Liver (tissue), 9 donors: ENCODE measurements around the gene NANOS1. TPM values are rescaled to one million over a fixed set of nuclear protein-coding genes. Genes with fewer than 3 reads are reported as not detected.

Experiments
- DNase-seq: peaks from one replicate; pipeline ENCODE4 v3.0.0-alpha.2; 2017; ENCODE audit warnings: low spot score
- H3K27ac ChIP-seq, 2 donors: one replicate each; pipeline ENCODE4 v1.7.0; 2013; ENCODE audit warnings: inconsistent platforms in 2 of 2, low read length in 2 of 2, control low read depth in 1 of 2, low read depth in 1 of 2, mild to moderate bottlenecking in 1 of 2
- H3K27me3 ChIP-seq, 4 donors: one replicate each; pipeline versions ENCODE4 v1.6.1 to v1.7.0; 2013; ENCODE audit warnings: low read length in 3 of 4, inconsistent platforms in 1 of 4, mild to moderate bottlenecking in 1 of 4, moderate library complexity in 1 of 4; ENCODE audit not compliant: control insufficient read depth in 4 of 4, insufficient read depth in 4 of 4
- H3K36me3 ChIP-seq, 4 donors: one replicate each; pipeline versions ENCODE4 v1.6.1 to v1.7.0; 2013; ENCODE audit warnings: low read length in 3 of 4, mild to moderate bottlenecking in 3 of 4, low read depth in 1 of 4, moderate library complexity in 1 of 4; ENCODE audit not compliant: control insufficient read depth in 4 of 4, insufficient read depth in 3 of 4
- H3K4me1 ChIP-seq, 4 donors: one replicate each; pipeline versions ENCODE4 v1.6.1 to v1.7.0; 2013; ENCODE audit warnings: low read length in 3 of 4, mild to moderate bottlenecking in 3 of 4, moderate library complexity in 1 of 4; ENCODE audit not compliant: control insufficient read depth in 4 of 4, insufficient read depth in 4 of 4
- H3K4me3 ChIP-seq, 3 donors: one replicate each; pipeline versions ENCODE4 v1.6.1 to v1.7.0; 2013; ENCODE audit warnings: low read length in 3 of 3, control low read depth in 1 of 3, low read depth in 1 of 3, mild to moderate bottlenecking in 1 of 3
- H3K9ac ChIP-seq, 2 donors: one replicate each; pipeline ENCODE4 v1.7.0; 2013; ENCODE audit warnings: low read length in 2 of 2, mild to moderate bottlenecking in 2 of 2, moderate library complexity in 2 of 2, control low read depth in 1 of 2, low read depth in 1 of 2
- H3K9me3 ChIP-seq, 4 donors: one replicate each; pipeline versions ENCODE4 v1.6.1 to v1.7.0; 2013; ENCODE audit warnings: low read length in 3 of 4; ENCODE audit not compliant: control insufficient read depth in 4 of 4
- EGR1 ChIP-seq, 2 donors: IDR thresholded peaks; 2 replicates each; pipeline ENCODE4 v1.6.1; 2016 to 2018; ENCODE audit warnings: antibody characterized with exemption in 2 of 2, low read depth in 2 of 2
- FOXA1 ChIP-seq: IDR thresholded peaks from 2 replicates; pipeline ENCODE4 v1.6.1; 2016; ENCODE audit warnings: antibody characterized with exemption
- FOXA2 ChIP-seq: IDR thresholded peaks from 2 replicates; pipeline ENCODE4 v1.6.1; 2016; ENCODE audit warnings: antibody characterized with exemption
- GABPA ChIP-seq, 2 donors: IDR thresholded peaks in 1 of 2; conservative IDR thresholded peaks in 1 of 2; 2 replicates each; pipeline ENCODE4 v1.6.1; 2016; ENCODE audit warnings: antibody characterized with exemption in 2 of 2, mild to moderate bottlenecking in 1 of 2, moderate library complexity in 1 of 2
- HNF4G ChIP-seq: IDR thresholded peaks from 2 replicates; pipeline ENCODE4 v1.6.1; 2016; ENCODE audit warnings: antibody characterized with exemption
- JUND ChIP-seq, 2 donors: IDR thresholded peaks; 2 replicates each; pipeline ENCODE4 v1.6.1; 2016; ENCODE audit warnings: antibody characterized with exemption in 2 of 2
- RAD21 ChIP-seq, 2 donors: IDR thresholded peaks; 2 replicates each; pipeline ENCODE4 v1.6.1; 2016; ENCODE audit warnings: antibody characterized with exemption in 2 of 2, mild to moderate bottlenecking in 2 of 2
- RXRA ChIP-seq, 2 donors: IDR thresholded peaks; 2 replicates each; pipeline ENCODE4 v1.6.1; 2017 to 2018; ENCODE audit warnings: antibody characterized with exemption in 2 of 2, mild to moderate bottlenecking in 1 of 2
- SP1 ChIP-seq: IDR thresholded peaks from 2 replicates; pipeline ENCODE4 v1.6.1; 2018; ENCODE audit warnings: antibody characterized with exemption, mild to moderate bottlenecking
- TAF1 ChIP-seq: conservative IDR thresholded peaks from 2 replicates; pipeline ENCODE4 v1.6.1; 2016; ENCODE audit warnings: antibody characterized with exemption, mild to moderate bottlenecking
- YY1 ChIP-seq: IDR thresholded peaks from 2 replicates; pipeline ENCODE4 v1.6.1; 2016; ENCODE audit warnings: antibody characterized with exemption, mild to moderate bottlenecking
- whole genome bisulfite sequencing: extraction: QIAGEN DNeasy Blood & Tissue Kit; methylation state at CpG from one replicate; pipeline ENCODE4 v1.1.7; 2013; 5-methylcytosine and 5-hydroxymethylcytosine counted together
- polyA plus RNA-seq, 2 donors: library from polyadenylated mRNA; stranded (reverse) in 1 of 2; unstranded in 1 of 2; fragments of 200-250 nt in 1 of 2; fragments of >200 nt in 1 of 2; fragmentation: Nextera tagmentation in 1 of 2; extraction: Ambion mirVana in 1 of 2; gene quantifications; one replicate each; pipeline versions ENCODE4 v1.2.1 to v1.2.3, GENCODE V29; 2013 to 2015
- total RNA-seq, 2 donors: library from RNA; depleted of rRNA; stranded (reverse); fragments of >200 nt; gene quantifications; one replicate each; pipeline ENCODE4 v1.2.3, GENCODE V29; 2014
- TF ChIP-seq, protein P1 (sequence below): IDR thresholded peaks from 2 replicates; pipeline ENCODE4 v1.6.1; 2016; ENCODE audit warnings: antibody characterized with exemption
- TF ChIP-seq, protein P2 (sequence below): IDR thresholded peaks from 2 replicates; pipeline ENCODE4 v1.6.1; 2016; ENCODE audit warnings: antibody characterized with exemption, mild to moderate bottlenecking
- TF ChIP-seq, protein P3 (sequence below): fragments of 150-350 bp; IDR thresholded peaks from 2 replicates; pipeline ENCODE4 v1.5.1; 2017; ENCODE audit warnings: improper control_type of control experiment, low read depth, low read length; ENCODE audit not compliant: missing input control
- TF ChIP-seq, protein P4 (sequence below): IDR thresholded peaks from 2 replicates; pipeline ENCODE4 v1.6.1; 2016; ENCODE audit warnings: antibody characterized with exemption
- TF ChIP-seq, protein P5 (sequence below): IDR thresholded peaks from 2 replicates; pipeline ENCODE4 v1.6.1; 2016; ENCODE audit warnings: antibody characterized with exemption
- donor health status: healthy.
- donor health status: healthy.
- donor health status: healthy.
- donor health status: healthy.
- donor health status: healthy.

NANOS1 gene
- total and polyA plus RNA-seq, 4 donors: 0.07 to 1.1 (median 0.10) TPM

DNA sequence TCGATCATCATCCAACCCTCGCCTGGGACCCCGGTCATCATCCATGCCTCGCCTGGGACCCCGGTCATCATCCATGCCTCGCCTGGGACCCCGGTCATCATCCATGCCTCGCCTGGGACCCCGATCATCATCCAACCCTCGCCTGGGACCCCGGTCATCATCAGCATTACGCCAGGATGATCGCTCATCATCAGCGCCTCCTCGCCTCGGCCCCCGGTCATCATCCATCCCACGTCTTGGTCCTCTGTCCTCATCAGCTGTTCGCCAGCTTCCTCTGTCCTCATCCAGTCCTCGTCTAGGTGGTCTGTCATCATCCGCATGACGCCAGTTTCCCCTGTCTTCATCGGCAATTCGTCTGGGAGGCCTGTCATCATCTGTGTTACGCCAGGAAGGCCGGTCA is 12.7 kb downstream of the NANOS1 start:
- DNase-seq: no peak
- no peak for TF ChIP-seq SP1
- TF ChIP-seq, protein P1, sequence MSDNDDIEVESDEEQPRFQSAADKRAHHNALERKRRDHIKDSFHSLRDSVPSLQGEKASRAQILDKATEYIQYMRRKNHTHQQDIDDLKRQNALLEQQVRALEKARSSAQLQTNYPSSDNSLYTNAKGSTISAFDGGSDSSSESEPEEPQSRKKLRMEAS: no peak
- TF ChIP-seq RAD21 (IDR thresholded peaks at IDR 0.05): no peak
- TF ChIP-seq EGR1 (IDR thresholded peaks at IDR 0.05; ENCODE audit: low read depth in 2 of 2): no peak
- no peak for TF ChIP-seq GABPA (IDR thresholded peaks at IDR 0.05 in 1 of 2, conservative IDR thresholded peaks at IDR 0.05 in 1 of 2)
- no peak for TF ChIP-seq FOXA1
- Histone ChIP-seq H3K36me3 (peaks cover 33 to 75% (median 65%) of the 10 kb centered on the region in 4 donors), H3K27me3 (no peaks in the 10 kb centered on the region), H3K27ac (no peak overlapping the region), H3K4me1 (no peaks in the 10 kb centered on the region), H3K9ac (no peak overlapping the region), H3K9me3 (no peaks in the 10 kb centered on the region), H3K4me3 (no peak overlapping the region)
- WGBS: 97% methylated on average over 26 of the region's 26 CpGs

DNA sequence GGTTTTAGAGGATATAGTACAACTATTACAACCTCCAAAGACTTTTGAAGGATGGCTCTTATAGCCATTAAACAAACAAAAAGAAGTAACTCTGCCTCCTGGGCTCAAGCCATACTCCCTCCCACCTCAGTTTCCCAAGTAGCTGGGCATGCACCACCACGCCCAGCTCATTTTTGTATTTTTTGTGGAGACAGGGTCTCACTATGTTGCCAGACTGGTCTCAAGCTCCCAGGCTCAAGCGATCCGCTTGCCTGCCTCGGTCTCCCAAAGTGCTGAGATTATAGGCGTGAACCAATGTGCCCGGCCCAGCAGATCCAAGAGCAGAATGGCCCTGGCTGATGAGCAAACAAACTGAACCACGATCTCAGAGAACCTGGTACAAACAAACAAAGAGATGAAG is 16.0 kb downstream of the NANOS1 start:
- Histone ChIP-seq H3K4me1 (peaks cover 0 to 3% (median 2%) of the 10 kb centered on the region in 4 donors), H3K27ac (no peak overlapping the region), H3K4me3 (no peak overlapping the region), H3K27me3 (no peaks in the 10 kb centered on the region), H3K36me3 (peaks cover 29 to 78% (median 68%) of the 10 kb centered on the region in 4 donors), H3K9me3 (no peaks in the 10 kb centered on the region), H3K9ac (no peak overlapping the region)
- TF ChIP-seq GABPA (IDR thresholded peaks at IDR 0.05 in 1 of 2, conservative IDR thresholded peaks at IDR 0.05 in 1 of 2): no peak
- no peak for TF ChIP-seq JUND (IDR thresholded peaks at IDR 0.05)
- TF ChIP-seq RAD21 (IDR thresholded peaks at IDR 0.05): no peak
- DNase-seq: no peak
- WGBS: 89% methylated on average over 7 of the region's 7 CpGs

DNA sequence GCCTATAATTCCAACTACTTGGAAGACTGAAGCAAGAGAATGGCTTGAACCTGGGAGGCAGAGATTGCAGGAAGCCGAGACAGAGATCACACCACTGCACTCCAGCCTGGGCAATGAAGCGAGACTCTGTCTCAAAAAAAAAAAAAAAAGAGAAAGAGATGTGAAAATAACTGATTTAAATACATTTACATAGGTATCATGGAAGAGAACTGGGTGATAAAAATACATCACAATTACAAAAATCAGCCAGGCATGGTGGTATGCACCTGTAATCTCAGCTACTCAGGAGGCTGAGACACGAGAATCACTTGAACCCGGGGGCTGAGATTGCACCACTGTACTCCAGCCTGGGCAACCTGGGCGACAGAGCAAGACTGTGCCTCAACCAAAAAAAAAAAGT is 19.8 kb downstream of the NANOS1 start:
- H3K9me3 ChIP-seq: no peaks in the 10 kb centered on the region
- WGBS: 98% methylated on average over 5 of the region's 5 CpGs
- TF ChIP-seq JUND (IDR thresholded peaks at IDR 0.05): no peak
- TF ChIP-seq RAD21 (IDR thresholded peaks at IDR 0.05): no peak
- TF ChIP-seq, protein P2, sequence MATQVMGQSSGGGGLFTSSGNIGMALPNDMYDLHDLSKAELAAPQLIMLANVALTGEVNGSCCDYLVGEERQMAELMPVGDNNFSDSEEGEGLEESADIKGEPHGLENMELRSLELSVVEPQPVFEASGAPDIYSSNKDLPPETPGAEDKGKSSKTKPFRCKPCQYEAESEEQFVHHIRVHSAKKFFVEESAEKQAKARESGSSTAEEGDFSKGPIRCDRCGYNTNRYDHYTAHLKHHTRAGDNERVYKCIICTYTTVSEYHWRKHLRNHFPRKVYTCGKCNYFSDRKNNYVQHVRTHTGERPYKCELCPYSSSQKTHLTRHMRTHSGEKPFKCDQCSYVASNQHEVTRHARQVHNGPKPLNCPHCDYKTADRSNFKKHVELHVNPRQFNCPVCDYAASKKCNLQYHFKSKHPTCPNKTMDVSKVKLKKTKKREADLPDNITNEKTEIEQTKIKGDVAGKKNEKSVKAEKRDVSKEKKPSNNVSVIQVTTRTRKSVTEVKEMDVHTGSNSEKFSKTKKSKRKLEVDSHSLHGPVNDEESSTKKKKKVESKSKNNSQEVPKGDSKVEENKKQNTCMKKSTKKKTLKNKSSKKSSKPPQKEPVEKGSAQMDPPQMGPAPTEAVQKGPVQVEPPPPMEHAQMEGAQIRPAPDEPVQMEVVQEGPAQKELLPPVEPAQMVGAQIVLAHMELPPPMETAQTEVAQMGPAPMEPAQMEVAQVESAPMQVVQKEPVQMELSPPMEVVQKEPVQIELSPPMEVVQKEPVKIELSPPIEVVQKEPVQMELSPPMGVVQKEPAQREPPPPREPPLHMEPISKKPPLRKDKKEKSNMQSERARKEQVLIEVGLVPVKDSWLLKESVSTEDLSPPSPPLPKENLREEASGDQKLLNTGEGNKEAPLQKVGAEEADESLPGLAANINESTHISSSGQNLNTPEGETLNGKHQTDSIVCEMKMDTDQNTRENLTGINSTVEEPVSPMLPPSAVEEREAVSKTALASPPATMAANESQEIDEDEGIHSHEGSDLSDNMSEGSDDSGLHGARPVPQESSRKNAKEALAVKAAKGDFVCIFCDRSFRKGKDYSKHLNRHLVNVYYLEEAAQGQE: no peak
- no peak for TF ChIP-seq FOXA2
- TF ChIP-seq, protein P1: no peak
- TF ChIP-seq RXRA (IDR thresholded peaks at IDR 0.05): no peak
- no peak for TF ChIP-seq FOXA1
- TF ChIP-seq SP1: no peak
- no peak for TF ChIP-seq EGR1 (IDR thresholded peaks at IDR 0.05; ENCODE audit: low read depth in 2 of 2)
- TF ChIP-seq, protein P3, sequence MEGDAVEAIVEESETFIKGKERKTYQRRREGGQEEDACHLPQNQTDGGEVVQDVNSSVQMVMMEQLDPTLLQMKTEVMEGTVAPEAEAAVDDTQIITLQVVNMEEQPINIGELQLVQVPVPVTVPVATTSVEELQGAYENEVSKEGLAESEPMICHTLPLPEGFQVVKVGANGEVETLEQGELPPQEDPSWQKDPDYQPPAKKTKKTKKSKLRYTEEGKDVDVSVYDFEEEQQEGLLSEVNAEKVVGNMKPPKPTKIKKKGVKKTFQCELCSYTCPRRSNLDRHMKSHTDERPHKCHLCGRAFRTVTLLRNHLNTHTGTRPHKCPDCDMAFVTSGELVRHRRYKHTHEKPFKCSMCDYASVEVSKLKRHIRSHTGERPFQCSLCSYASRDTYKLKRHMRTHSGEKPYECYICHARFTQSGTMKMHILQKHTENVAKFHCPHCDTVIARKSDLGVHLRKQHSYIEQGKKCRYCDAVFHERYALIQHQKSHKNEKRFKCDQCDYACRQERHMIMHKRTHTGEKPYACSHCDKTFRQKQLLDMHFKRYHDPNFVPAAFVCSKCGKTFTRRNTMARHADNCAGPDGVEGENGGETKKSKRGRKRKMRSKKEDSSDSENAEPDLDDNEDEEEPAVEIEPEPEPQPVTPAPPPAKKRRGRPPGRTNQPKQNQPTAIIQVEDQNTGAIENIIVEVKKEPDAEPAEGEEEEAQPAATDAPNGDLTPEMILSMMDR: no peak
- TF ChIP-seq, protein P4, sequence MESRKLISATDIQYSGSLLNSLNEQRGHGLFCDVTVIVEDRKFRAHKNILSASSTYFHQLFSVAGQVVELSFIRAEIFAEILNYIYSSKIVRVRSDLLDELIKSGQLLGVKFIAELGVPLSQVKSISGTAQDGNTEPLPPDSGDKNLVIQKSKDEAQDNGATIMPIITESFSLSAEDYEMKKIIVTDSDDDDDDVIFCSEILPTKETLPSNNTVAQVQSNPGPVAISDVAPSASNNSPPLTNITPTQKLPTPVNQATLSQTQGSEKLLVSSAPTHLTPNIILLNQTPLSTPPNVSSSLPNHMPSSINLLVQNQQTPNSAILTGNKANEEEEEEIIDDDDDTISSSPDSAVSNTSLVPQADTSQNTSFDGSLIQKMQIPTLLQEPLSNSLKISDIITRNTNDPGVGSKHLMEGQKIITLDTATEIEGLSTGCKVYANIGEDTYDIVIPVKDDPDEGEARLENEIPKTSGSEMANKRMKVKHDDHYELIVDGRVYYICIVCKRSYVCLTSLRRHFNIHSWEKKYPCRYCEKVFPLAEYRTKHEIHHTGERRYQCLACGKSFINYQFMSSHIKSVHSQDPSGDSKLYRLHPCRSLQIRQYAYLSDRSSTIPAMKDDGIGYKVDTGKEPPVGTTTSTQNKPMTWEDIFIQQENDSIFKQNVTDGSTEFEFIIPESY: no peak
- TF ChIP-seq HNF4G: no peak
- TF ChIP-seq, protein P5, sequence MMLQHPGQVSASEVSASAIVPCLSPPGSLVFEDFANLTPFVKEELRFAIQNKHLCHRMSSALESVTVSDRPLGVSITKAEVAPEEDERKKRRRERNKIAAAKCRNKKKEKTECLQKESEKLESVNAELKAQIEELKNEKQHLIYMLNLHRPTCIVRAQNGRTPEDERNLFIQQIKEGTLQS: no peak
- TF ChIP-seq TAF1: no peak
- TF ChIP-seq YY1: no peak
- no peaks in the 10 kb centered on the region for H3K27me3 ChIP-seq
- no peak overlapping the region for H3K27ac ChIP-seq
- H3K4me1 ChIP-seq: peaks cover 0 to 3% (median 2%) of the 10 kb centered on the region in 4 donors
- peaks cover 19 to 80% (median 74%) of the 10 kb centered on the region in 4 donors for H3K36me3 ChIP-seq
- DNase-seq: no peak
- no peak overlapping the region for H3K4me3 ChIP-seq
- no peak overlapping the region for H3K9ac ChIP-seq
